CD4-positive, alpha-beta T cell treated with Interleukin-1 beta for 1 hour (primary cell): Measurements from ENCODE around the gene DRC3.
"Not testable (repeated sequence)": the region's sequence is repeated elsewhere in the genome, so short reads cannot be mapped to it uniquely, and the experiment has no call there.

Source experiments
- DNase-seq, 2 donors: peaks; one replicate each; pipeline ENCODE4 v3.0.0-alpha.2; 2020 to 2022

DRC3 gene

DNA sequence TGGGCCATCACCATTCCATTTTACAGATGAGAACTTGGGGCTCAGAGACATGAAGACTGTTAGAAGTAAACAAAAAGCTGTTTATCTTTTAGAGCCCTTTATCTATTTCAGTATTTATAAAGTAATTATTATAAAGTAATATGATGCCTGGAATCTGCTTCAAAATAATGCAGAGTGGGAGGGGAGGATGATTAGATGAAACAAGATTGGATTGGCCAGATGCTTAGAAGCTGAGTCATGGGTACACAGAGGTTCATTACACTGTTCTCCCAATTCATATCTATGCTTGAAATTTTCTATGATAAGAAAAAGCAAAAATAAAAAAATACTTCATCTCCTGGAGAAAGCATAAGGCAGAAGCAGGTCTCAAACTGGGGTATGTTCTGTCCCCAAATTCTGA is 29.8 kb upstream of the DRC3 start:
- DNase-seq = no peak

DNA sequence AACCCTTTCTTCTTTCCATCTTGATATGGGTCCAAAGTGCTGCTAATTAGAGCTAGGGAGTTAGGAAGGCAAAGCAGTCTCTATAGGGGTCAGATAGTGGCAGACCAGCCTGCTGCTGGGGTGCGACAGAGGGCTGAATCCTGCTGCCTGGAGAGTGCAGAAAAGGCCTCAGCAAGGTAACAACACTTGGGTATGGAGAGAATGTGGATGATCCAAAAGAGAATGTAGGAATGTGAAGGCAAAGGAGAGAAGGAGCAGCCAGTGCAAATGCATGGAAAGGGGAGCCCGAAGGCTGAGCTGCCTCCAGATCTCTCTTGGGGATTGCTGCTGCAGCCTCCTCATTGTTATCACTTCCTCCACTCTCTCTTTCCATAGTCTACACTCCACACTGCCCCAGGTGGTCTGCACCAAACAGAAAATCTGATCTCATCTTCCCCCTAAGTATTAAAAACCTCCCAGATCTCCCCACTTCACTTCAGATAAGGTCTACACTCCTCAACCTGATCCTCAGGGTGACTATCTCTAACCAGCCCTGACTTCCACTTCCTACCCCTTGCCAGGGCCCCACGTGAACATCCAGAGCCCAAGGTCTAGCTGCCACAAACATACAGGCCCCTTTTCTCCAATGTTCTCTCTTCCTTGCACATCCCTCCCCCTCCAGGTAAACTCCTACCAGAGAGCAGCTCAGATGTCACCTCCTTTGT is 29.2 kb upstream of the DRC3 start:
- no peak for DNase-seq

GRCh38 chr17:17944242-17944641 is 28.4 kb upstream of the DRC3 start:
- no peak for DNase-seq

DNA sequence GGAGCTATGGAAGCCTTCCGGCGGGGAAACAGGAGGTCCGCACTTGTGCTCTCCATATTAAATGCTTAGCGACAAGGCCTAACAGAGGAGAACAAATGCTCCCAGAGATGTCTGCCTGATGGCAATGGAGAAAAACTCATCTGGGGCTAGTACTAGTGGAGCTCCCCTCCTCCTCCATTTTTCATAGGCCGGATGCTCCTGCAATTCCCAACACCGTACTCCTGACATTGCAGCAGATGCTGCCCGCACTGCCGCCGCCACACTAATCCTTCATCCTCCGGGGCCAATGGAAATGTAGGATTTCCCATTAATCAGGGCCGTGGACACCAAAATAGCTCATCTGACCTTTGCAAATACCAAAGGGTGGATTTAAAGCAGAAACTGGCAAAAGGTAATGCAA is 27.9 kb upstream of the DRC3 start:
- no peak for DNase-seq

GRCh38 chr17:17946093-17946492 is 26.6 kb upstream of the DRC3 start:
- no peak for DNase-seq

DNA sequence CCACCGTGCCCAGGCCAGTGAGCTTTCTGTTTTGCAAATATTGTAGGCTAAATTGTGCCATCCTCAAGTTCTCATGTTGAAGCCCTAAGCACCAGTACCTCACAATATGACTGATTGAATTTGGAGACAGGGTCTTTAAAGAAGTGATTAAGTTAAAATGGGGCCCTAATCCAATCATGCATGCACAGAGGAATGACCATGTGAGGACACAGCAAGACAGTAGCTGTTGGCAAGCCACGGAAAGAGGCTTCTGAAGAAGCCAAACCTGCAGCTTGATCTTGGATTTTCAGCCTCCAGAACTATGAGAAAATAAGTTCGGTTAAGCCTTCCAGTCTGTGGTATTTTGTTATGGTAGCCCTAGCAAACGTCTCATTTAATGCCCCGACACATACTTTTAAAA is 25.4 kb upstream of the DRC3 start:
- DNase-seq = no peak

DNA sequence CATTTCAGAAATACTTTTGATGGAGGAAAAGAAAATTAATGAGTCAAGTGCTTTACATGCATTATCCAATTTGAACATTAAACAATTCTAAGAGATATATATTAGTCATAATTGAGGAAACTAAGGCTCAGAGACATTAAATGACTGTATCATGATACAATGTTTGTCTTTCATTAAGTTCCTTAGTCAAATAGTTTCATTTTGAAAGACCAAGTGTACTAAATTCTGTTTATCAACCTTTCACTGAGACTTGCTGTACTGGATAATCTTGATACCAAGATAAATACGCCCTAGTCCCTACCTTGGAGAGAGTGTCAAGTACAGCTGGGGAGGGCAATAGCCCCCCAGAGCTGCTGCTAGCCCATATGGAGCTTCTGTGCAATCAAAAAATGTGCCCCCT is 24.7 kb upstream of the DRC3 start:
- DNase-seq = no peak

GRCh38 chr17:17950347-17950746 is 22.3 kb upstream of the DRC3 start:
- DNase-seq = no peak

DNA sequence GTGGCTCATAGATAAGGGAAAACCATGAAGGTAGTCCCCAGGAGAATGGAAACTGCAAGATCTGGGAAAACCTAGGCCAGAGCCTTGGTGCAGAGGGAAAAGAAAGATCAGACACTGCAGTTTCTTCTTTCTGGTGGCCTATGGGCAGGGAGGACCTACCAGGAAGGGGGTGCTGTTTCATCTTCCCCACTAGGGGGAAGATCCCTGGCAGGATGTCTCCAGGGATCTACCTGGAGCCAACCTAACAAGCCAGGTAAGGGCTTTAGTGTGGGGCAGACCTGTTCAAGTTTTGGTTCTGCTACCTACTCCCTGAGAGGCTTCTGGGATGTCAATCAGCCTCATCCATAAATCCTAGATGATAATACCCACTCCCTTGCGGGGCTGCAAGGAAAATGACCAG is 21.9 kb upstream of the DRC3 start:
- DNase-seq = no peak

DNA sequence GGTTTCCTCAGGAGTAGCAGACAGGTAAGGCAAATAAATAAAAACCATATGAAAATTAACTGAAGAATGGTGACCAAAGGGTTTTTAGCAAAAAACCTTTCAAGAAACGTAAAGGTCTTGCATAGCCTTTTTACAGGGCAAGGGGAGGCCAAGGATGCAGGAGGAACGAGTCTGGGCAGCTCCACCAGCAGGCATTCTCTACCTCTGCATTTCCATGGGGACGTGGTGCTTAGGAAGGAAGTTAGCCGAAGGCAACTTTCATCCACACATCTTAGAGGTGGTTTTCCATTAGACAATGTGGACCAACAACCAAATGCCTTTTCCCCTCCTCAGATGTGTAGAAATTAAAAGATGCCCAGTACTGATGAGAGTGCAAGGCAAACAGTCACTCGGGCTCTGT is 21.1 kb upstream of the DRC3 start:
- DNase-seq = no peak

GRCh38 chr17:17952691-17953090 is 20.0 kb upstream of the DRC3 start:
- no peak for DNase-seq

GRCh38 chr17:17954079-17954478 is 18.6 kb upstream of the DRC3 start:
- DNase-seq = no peak

GRCh38 chr17:17955790-17956341 is 16.8 kb upstream of the DRC3 start:
- not testable (repeated sequence) for DNase-seq

DNA sequence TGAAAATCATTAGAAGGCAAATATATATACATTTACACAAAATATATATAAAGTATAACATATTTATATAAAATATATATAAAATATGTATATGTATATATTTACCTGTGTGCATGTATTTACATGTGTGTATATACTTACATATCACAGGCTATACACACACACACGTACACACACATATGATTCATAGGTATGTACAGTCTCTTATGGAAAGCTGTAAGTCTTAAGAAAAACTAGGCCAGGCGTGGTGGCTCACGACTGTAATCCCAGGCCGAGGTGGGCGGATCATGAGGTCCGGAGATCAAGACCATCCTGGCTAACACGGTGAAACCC is 15.1 kb upstream of the DRC3 start:
- no peak for DNase-seq

- DNase-seq = no peak
Measured at GRCh38 chr17:17958982-17959381, 13.7 kb upstream of the DRC3 start.

GRCh38 chr17:17959520-17960361 is 12.9 kb upstream of the DRC3 start:
- peak in 1 of 2 donors; percentile 43 for DNase-seq

- no peak for DNase-seq
Measured at GRCh38 chr17:17960500-17961030, 12.1 kb upstream of the DRC3 start.

GRCh38 chr17:17963066-17963465 is 9.6 kb upstream of the DRC3 start:
- no peak for DNase-seq

DNA sequence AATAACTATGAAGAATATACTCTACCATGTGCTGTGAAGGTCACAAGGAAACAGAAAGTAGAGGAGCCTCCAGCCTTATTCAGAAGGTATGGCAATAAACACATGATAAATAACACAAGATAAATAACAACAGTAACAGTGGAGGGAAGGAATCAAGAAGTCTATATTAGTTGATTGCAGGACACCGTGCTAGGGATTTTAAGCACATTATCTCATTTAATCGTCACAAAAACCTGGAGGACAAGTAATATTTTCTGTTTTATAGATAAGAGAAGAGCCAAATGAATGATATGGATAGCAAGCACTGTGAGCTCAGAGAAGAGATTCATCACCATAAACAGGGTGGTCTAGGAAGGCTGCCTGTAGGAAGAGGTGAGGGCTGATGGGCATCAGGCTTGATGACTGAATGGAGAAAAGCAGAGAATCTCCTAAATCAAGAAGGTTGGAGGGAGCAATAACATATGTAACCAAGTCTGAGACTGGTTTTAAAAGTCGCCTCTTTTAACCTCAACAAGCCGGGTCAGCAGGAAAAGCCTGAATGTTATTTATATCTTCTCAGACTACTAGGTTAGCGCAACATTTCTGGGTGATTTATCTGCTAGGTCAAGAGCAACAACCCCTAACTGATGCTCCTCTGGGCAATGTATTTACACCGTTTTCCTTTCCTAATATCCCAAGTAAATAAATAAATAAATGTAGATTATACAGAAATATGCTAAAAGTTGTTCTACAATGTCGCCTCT is 8.8 kb upstream of the DRC3 start:
- DNase-seq = no peak

DNA sequence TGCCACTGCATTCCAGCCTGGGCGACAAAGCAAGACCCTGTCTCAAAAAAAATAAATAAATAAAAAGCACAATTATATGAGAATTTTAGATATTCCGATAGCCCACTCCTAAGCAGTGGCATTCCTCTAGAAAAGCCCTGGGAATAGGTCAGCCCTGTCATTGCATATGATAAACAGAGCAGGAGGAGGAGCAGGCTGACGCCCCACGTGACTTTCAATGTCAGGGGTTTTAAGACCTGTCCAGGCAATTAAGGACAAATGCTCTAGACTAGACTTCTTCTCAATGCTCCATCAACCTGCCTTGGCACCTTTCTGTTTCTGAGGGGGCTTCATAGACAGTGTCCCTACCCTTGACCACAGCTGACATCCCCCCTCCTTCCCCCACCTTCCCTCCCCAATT is 8.0 kb upstream of the DRC3 start:
- no peak for DNase-seq

DNA sequence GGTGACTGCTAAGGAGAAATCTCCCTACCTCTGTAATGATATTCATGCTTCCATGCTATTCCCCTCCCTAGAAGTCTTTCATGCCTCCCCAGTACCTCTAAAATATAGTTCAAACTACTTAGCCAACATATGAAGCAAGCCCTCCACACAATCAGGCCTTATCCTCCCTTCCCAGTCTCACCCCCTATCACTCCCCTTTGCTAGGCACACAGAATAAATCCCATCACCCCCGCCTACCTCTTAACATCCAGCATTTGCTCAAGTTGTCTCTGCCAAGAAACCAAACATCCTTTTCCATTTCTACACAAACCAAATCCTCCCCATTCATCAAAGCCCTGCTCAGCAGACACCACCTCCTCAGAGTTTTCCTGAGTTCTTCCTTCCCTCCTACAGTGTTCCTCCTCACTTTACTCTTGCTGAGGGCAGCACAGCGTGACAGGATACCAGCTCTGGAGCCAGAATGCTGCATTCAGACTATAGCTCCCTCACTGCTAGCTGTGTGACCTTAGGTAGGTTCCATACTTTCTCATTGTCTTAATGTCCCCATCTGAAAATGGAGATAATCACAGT is 7.4 kb upstream of the DRC3 start:
- DNase-seq = no peak

DNA sequence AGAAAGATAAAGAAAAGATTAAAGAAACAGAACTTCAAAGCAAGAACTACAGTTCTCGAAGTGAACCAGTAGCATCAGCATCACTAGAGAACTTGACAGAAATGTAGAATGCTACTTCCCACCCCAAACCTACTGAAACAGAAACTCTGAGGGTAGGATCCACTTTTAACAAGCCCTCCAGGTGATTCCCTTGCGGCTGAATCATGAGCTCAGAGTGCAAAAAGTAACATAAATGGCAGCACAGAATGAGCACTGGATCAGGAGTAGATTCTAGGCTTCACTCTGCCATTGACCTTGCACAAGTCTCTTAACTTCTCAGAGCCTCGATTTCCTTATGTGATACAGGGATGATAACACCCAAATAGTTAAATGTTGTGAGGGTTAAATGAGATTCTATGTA is 6.3 kb upstream of the DRC3 start:
- no peak for DNase-seq
